HCT116 (cell line): Measurements from ENCODE around the gene MTARC2. TPM values are rescaled to one million over a fixed set of nuclear protein-coding genes. Genes with fewer than 3 reads are reported as not detected.
"Not testable (repeated sequence)": the region's sequence is repeated elsewhere in the genome, so short reads cannot be mapped to it uniquely, and the experiment has no call there.

Experiments used
- ATAC-seq: fragments of 200-7000 bp; cut with Tn5 transposase; 2 replicates; pipeline ENCODE4 v1.9.1; 2020; ENCODE audit warnings: mild to moderate bottlenecking, moderate library complexity
- BruUV-seq: library from RNA; stranded (reverse); fragments of 400-500 nt; replicated peaks from 2 replicates; lab custom pipeline; 2021; lab: Mats Ljungman, UMichigan
- CTCF ChIA-PET: fragments of 300-600 bp; sonication (Branson Sonifier 250); formaldehyde crosslinking; loops from one replicate; lab custom pipeline; 2021; ENCODE audit warnings: antibody characterized with exemption; lab: Charles Lee
- POLR2A ChIA-PET: fragments of 300-600, 350-600 bp; sonication (Branson Sonifier 250); formaldehyde crosslinking; loops from one replicate; lab custom pipeline; 2021; ENCODE audit warnings: antibody characterized with exemption; lab: Charles Lee
- RAD21 ChIA-PET, 2 experiments: fragments of 300-600 bp; sonication (Branson Sonifier 250); formaldehyde crosslinking; loops; one replicate each; lab custom pipeline; 2023; ENCODE audit warnings: low total read pairs in 2 of 2; ENCODE audit not compliant: uncharacterized antibody in 2 of 2, unreplicated experiment in 2 of 2, low non-redundant PET in 1 of 2; lab: Charles Lee
- DNase-seq: peaks from one replicate; pipeline ENCODE4 v3.0.0-alpha.2; 2010; ENCODE audit warnings: low read depth, low spot score
- H2AFZ ChIP-seq: fragments of 200-600 bp; shearing (Covaris generic), sonication (generic); 2 replicates; pipeline ENCODE4 v1.6.1; 2017; ENCODE audit warnings: low read depth, mixed run types, mixed read lengths, antibody characterized with exemption, low read length; ENCODE audit not compliant: poor library complexity, severe bottlenecking
- H3K27ac ChIP-seq: 2 replicates; pipeline ENCODE4 v1.5.1; 2012; ENCODE audit warnings: low read depth, low read length
- H3K27me3 ChIP-seq: fragments of 200-600 bp; sonication (generic); 2 replicates; pipeline ENCODE4 v1.6.1; 2016; ENCODE audit warnings: mixed run types, low read length, mixed read lengths; ENCODE audit not compliant: insufficient read depth
- H3K36me3 ChIP-seq, 2 experiments: fragments of 200-500 bp in 1 of 2; fragments of 200-600 bp in 1 of 2; sonication (Bioruptor generic) in 1 of 2; sonication (generic) in 1 of 2; 2 replicates each; pipeline versions ENCODE4 v1.5.1 to v1.6.1; 2014 to 2016; ENCODE audit warnings: low read length in 2 of 2, inconsistent platforms in 1 of 2, mixed read lengths in 1 of 2, mixed run types in 1 of 2; ENCODE audit not compliant: insufficient read depth in 2 of 2, control insufficient read depth in 1 of 2
- H3K4me1 ChIP-seq, 2 experiments: fragments of 200-600 bp in 1 of 2; sonication (generic) in 1 of 2; 2 replicates each; pipeline versions ENCODE4 v1.5.1 to v1.6.1; 2012 to 2017; ENCODE audit warnings: low read length in 2 of 2, inconsistent platforms in 1 of 2, mild to moderate bottlenecking in 1 of 2, mixed read lengths in 1 of 2, mixed run types in 1 of 2, moderate library complexity in 1 of 2; ENCODE audit not compliant: insufficient read depth in 2 of 2, control insufficient read depth in 1 of 2
- H3K4me2 ChIP-seq: fragments of 200-600 bp; sonication (generic); 2 replicates; pipeline ENCODE4 v1.6.1; 2017; ENCODE audit warnings: mixed run types, low read length, mixed read lengths
- H3K4me3 ChIP-seq, 2 experiments: fragments of 200-600 bp in 1 of 2; sonication (generic) in 1 of 2; replicated peaks in 1 of 2; 2 replicates each; pipeline ENCODE4 v1.5.1; 2011 to 2016; ENCODE audit warnings: low read length in 2 of 2, control low read depth in 1 of 2, low read depth in 1 of 2, mild to moderate bottlenecking in 1 of 2, mixed read lengths in 1 of 2, mixed run types in 1 of 2
- H3K79me2 ChIP-seq: fragments of 200-600 bp; sonication (generic); 2 replicates; pipeline ENCODE4 v1.6.1; 2017; ENCODE audit warnings: mild to moderate bottlenecking, mixed run types, low read length, moderate library complexity, mixed read lengths; ENCODE audit not compliant: insufficient read depth
- H3K9ac ChIP-seq: fragments of 200-600 bp; sonication (generic); 2 replicates; pipeline ENCODE4 v1.6.1; 2016; ENCODE audit warnings: low read length, mixed read lengths
- H3K9me2 ChIP-seq: fragments of 200-600 bp; sonication (generic), shearing (Covaris generic); 2 replicates; pipeline ENCODE4 v1.6.1; 2017; ENCODE audit warnings: mixed run types, mild to moderate bottlenecking, moderate library complexity; ENCODE audit not compliant: insufficient read depth
- H3K9me3 ChIP-seq, 2 experiments: fragments of 200-500 bp in 1 of 2; fragments of 200-600 bp in 1 of 2; sonication (Bioruptor generic) in 1 of 2; sonication (generic) in 1 of 2; 2 replicates each; pipeline ENCODE4 v1.6.1; 2014 to 2017; ENCODE audit warnings: low read length in 2 of 2, mixed read lengths in 2 of 2, inconsistent platforms in 1 of 2, low read depth in 1 of 2, mild to moderate bottlenecking in 1 of 2, mixed run types in 1 of 2, moderate library complexity in 1 of 2; ENCODE audit not compliant: control insufficient read depth in 1 of 2, insufficient read depth in 1 of 2
- H4K20me1 ChIP-seq: fragments of 200-600 bp; sonication (generic), shearing (Covaris generic); 2 replicates; pipeline ENCODE4 v1.6.1; 2017; ENCODE audit warnings: mixed run types, mild to moderate bottlenecking, moderate library complexity; ENCODE audit not compliant: insufficient read depth
- EGR1 ChIP-seq: IDR thresholded peaks from 2 replicates; pipeline ENCODE4 v1.6.1; 2012; ENCODE audit warnings: low read depth
- ELF1 ChIP-seq: IDR thresholded peaks from 2 replicates; pipeline ENCODE4 v1.6.1; 2012; ENCODE audit warnings: low read depth, borderline replicate concordance
- EZH2phosphoT487 ChIP-seq: fragments of 200-600 bp; IDR thresholded peaks from 2 replicates; pipeline ENCODE4 v1.6.1; 2018; ENCODE audit warnings: antibody characterized with exemption, borderline replicate concordance
- FOSL1 ChIP-seq: IDR thresholded peaks from 2 replicates; pipeline ENCODE4 v1.6.1; 2012; ENCODE audit warnings: low read depth
- JUND ChIP-seq: IDR thresholded peaks from 2 replicates; pipeline ENCODE4 v1.6.1; 2012
- MAX ChIP-seq: IDR thresholded peaks from 2 replicates; pipeline ENCODE4 v1.6.1; 2012
- POLR2A ChIP-seq: IDR thresholded peaks from 2 replicates; pipeline ENCODE4 v1.7.0; 2011; ENCODE audit warnings: borderline replicate concordance; ENCODE audit not compliant: insufficient read depth, insufficient read length; ENCODE audit errors: extremely low read depth
- POLR2AphosphoS5 ChIP-seq: IDR thresholded peaks from 2 replicates; pipeline ENCODE4 v1.6.1; 2011; ENCODE audit warnings: mild to moderate bottlenecking, low read depth, low read length, moderate library complexity
- RAD21 ChIP-seq: IDR thresholded peaks from 2 replicates; pipeline ENCODE4 v1.6.1; 2012; ENCODE audit warnings: low read depth, mild to moderate bottlenecking
- SIN3A ChIP-seq: IDR thresholded peaks from 2 replicates; pipeline ENCODE4 v1.6.1; 2012; ENCODE audit warnings: low read depth
- TCF7L2 ChIP-seq: IDR thresholded peaks from 2 replicates; pipeline ENCODE4 v1.7.0; 2011; ENCODE audit warnings: borderline replicate concordance, inconsistent platforms; ENCODE audit not compliant: insufficient read depth, insufficient read length; ENCODE audit errors: extremely low read depth
- ZBTB33 ChIP-seq: IDR thresholded peaks from 2 replicates; pipeline ENCODE4 v1.6.1; 2011; ENCODE audit warnings: mild to moderate bottlenecking, low read length, moderate library complexity; ENCODE audit not compliant: insufficient replicate concordance; ENCODE audit errors: extremely low read depth
- ZNF274 ChIP-seq: fragments of 200-500 bp; sonication (Bioruptor generic); IDR thresholded peaks from 2 replicates; pipeline ENCODE4 v1.6.1; 2014; ENCODE audit warnings: mild to moderate bottlenecking, low read depth, low read length, inconsistent platforms
- intact Hi-C: fragments of 100-400 bp; cut with micrococcal nuclease; formaldehyde crosslinking; loops from 2 replicates; pipeline ENCODE4 v1.10.0; 2022
- total RNA-seq: library from RNA; stranded (reverse); gene quantifications from one replicate; pipeline ENCODE4 v1.2.1, GENCODE V29; 2021; ENCODE audit not compliant: unreplicated experiment

The MTARC2 gene
- total RNA-seq, 1 experiment from 2014 or later: 16.6 TPM

GRCh38 chr1:220717800-220718640 is 30.1 kb upstream of the MTARC2 start:
- CTCF ChIA-PET: no interaction called here
- H3K9ac ChIP-seq: no peak overlapping the region
- BruUV-seq: no TSS peak

GRCh38 chr1:220721266-220721665 is 26.9 kb upstream of the MTARC2 start:
- H3K4me3 ChIP-seq, H2AFZ ChIP-seq, H3K4me2 ChIP-seq, DNase-seq, RAD21 ChIA-PET, H3K79me2 ChIP-seq, H3K27me3 ChIP-seq, intact Hi-C loops, POLR2A ChIA-PET, H3K9ac ChIP-seq, H3K9me2 ChIP-seq, BruUV-seq, H3K9me3 ChIP-seq, H4K20me1 ChIP-seq, ATAC-seq, H3K27ac ChIP-seq, H3K36me3 ChIP-seq: not testable (repeated sequence)
- peaks cover 0 to 12% of the 10 kb centered on the region in 2 experiments; a peak in 3 of 4 replicates for H3K4me1 ChIP-seq
- CTCF ChIA-PET: interaction anchor here (4.8 kb wide), 1 partner anchor 13 kb away, joined by 31 read pairs; no protein-coding TSS in a partner anchor

More at GRCh38 chr1:220717800-220718640, 30.1 kb upstream of the MTARC2 start:
- Histone ChIP-seq H3K36me3 (no peaks in the 10 kb centered on the region), H3K27ac (no peak overlapping the region), H3K4me2 (no peak overlapping the region), H3K9me2 (no peaks in the 10 kb centered on the region), H4K20me1 (no peaks in the 10 kb centered on the region), H3K79me2 (no peaks in the 10 kb centered on the region), H3K27me3 (no peaks in the 10 kb centered on the region), H2AFZ (no peak overlapping the region), H3K9me3 (no peaks in the 10 kb centered on the region), H3K4me3 (no peak overlapping the region), H3K4me1 (no peaks in the 10 kb centered on the region)
- intact Hi-C loops: no loop called here
- ATAC-seq: no peak
- DNase-seq: no peak
- ChIA-PET RAD21 (no interaction called here), POLR2A (no interaction called here)
- TF ChIP-seq TCF7L2 (no peak), POLR2AphosphoS5 (no peak), EZH2phosphoT487 (no peak), JUND (no peak), ELF1 (no peak), ZBTB33 (no peak), SIN3A (no peak), ZNF274 (no peak), RAD21 (no peak), MAX (no peak), EGR1 (no peak), POLR2A (no peak), FOSL1 (no peak)
